Activated naive CD4-positive, alpha-beta T cell treated with anti-CD3 and anti-CD28 coated beads, Interleukin-2, amount 10 ng/mL, durations not matched to agents 7 days and 5 days (primary cell): ENCODE data around the gene TSPAN32.

ENCODE experiments used
- CTCF ChIA-PET: fragments of 350-600 bp; sonication (Branson Sonifier 250); formaldehyde crosslinking; loops from one replicate; lab custom pipeline; 2021; ENCODE audit warnings: antibody characterized with exemption; lab: Charles Lee
- DNase-seq: peaks from one replicate; pipeline ENCODE4 v3.0.0-alpha.2; 2020
- H3K27ac Mint-ChIP-seq: one replicate; pipeline ENCODE4 v1.8.0; 2021; ENCODE audit warnings: mild to moderate bottlenecking, moderate library complexity, mixed read lengths
- H3K27me3 Mint-ChIP-seq: one replicate; pipeline ENCODE4 v1.8.0; 2021; ENCODE audit warnings: mild to moderate bottlenecking, mixed read lengths
- H3K36me3 Mint-ChIP-seq: one replicate; pipeline ENCODE4 v1.8.0; 2021; ENCODE audit warnings: mixed read lengths
- H3K4me1 Mint-ChIP-seq: one replicate; pipeline ENCODE4 v1.8.0; 2021; ENCODE audit warnings: mixed read lengths
- H3K4me3 Mint-ChIP-seq: one replicate; pipeline ENCODE4 v1.8.0; 2021; ENCODE audit warnings: mild to moderate bottlenecking, moderate library complexity, mixed read lengths
- H3K9me3 Mint-ChIP-seq: one replicate; pipeline ENCODE4 v1.8.0; 2021; ENCODE audit warnings: mixed read lengths

TSPAN32 gene, protein sequence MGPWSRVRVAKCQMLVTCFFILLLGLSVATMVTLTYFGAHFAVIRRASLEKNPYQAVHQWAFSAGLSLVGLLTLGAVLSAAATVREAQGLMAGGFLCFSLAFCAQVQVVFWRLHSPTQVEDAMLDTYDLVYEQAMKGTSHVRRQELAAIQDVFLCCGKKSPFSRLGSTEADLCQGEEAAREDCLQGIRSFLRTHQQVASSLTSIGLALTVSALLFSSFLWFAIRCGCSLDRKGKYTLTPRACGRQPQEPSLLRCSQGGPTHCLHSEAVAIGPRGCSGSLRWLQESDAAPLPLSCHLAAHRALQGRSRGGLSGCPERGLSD

DNA sequence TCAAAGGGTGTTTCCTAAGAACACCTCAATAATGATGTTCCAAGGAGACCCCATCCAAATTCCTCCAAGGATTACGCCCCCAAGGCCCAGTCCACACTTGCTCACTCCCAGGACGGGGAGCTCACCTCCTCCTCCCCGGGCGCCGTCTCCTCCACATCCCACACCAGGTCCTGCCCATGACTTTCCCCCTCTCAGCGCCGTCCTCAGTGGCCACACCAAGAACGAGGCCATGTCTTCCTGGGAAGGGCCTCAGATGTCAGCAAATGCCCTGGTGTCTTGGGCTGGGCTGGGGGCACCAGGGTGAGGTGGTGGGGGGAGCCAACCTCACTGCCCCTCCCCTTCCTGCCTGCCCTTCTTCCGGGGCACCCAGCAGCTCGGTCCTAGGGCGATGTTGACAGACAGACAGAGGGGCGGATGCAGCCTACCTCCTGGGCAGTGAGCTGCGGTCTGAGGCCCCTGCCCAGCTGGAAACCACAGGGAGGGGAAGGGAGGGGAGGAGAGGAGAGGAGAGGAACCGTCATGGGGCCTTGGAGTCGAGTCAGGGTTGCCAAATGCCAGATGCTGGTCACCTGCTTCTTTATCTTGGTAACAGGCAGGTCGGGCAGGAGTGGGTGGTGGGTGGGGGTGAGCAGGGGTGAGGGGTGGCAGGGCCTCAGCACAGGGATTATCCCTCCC is at the start of gene TSPAN32, which contains the start of gene C11orf21:
TSPAN32 (plus strand) TSS at position 383 of the 675 bp plus-strand sequence; CDS start at position 520, 137 bp downstream.
C11orf21 (minus strand) TSS at position 288 of the 675 bp plus-strand sequence; CDS start at position 178, 110 bp downstream.
- CTCF ChIA-PET, result interaction anchor here (0.7 to 7.0 kb wide), 6 partner anchors 8 to 123 kb away, joined by 3 to 279 read pairs (median 10); partner anchors contain the start of gene TSSC4
- no peaks in the 10 kb centered on the region for H3K9me3 Mint-ChIP-seq
- peak; percentile 89 for DNase-seq
- H3K4me1 Mint-ChIP-seq, result peaks cover 57% of the 10 kb centered on the region
- H3K36me3 Mint-ChIP-seq, result peaks cover 30% of the 10 kb centered on the region
- H3K4me3 Mint-ChIP-seq, result peak within 1 kb of the TSS; percentile 100
- peak within 1 kb of the TSS; percentile 96 for H3K27ac Mint-ChIP-seq
- H3K27me3 Mint-ChIP-seq, result no peaks in the 10 kb centered on the region

DNA sequence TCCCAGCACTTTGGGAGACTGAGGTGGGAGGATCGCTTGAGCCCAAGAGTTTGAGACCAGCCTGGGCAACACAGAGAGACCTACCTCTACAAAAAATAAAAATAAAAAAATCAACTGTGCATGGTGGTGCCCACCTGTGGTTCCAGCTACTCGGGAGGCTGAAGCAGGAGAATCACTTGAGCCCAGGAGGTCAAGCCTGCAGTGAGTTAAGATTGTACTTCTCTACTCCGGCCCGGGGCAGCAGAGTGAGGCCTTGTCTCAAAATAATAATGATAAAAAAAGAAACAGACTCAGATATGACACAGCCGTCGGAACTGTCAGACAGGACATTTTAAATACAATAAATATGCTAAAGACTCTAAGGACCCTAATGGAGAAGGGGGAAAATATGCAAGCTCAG is 49.8 kb upstream of the TSPAN32 start:
- CTCF ChIA-PET, result interaction anchor here (0.6 kb wide), 1 partner anchor 104 kb away, joined by 3 read pairs; no protein-coding TSS in a partner anchor
- no peak overlapping the region for H3K27ac Mint-ChIP-seq

DNA sequence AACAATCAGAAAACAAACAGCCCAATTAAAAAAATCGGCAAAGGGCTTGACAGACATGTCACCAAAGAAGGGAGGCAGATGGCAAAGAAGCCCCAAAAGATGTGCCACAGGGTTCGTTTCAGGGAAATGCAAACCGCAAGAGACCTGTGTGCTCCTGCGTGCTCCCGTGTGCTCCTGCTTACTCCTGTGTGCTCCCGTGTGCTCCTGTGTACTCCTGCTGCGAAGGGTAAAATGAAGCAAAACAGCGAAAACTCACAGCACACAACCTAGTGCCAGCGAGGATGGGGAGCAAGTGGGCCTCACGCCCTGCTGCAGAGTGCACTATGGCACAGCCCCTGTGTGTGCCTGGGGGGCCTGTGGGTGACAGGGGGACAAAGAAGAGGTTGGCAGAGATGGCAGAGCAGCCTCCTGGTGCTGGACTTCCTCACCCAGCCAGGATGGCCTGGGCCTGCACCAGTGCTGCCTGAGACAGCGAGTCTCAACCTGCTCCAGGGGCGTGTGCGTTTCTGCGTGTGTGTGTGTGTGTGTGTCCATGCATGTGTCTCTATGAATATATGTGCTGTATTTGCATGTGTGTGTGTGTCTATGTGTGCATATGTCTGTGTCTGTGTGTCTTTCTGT is 45.4 kb upstream of the TSPAN32 start:
- CTCF ChIA-PET, result no interaction called here
- no peak overlapping the region for H3K27ac Mint-ChIP-seq
- H3K4me3 Mint-ChIP-seq, result no peak overlapping the region
- DNase-seq, result no peak
- peaks cover 9% of the 10 kb centered on the region for H3K27me3 Mint-ChIP-seq
- H3K36me3 Mint-ChIP-seq, result no peaks in the 10 kb centered on the region
- H3K9me3 Mint-ChIP-seq, result no peaks in the 10 kb centered on the region
- no peaks in the 10 kb centered on the region for H3K4me1 Mint-ChIP-seq

More for the DNA sequence above, 49.8 kb upstream of the TSPAN32 start:
- Mint-ChIP-seq H3K4me3 (no peak overlapping the region), H3K36me3 (no peaks in the 10 kb centered on the region), H3K27me3 (peaks cover 6% of the 10 kb centered on the region), H3K4me1 (no peaks in the 10 kb centered on the region), H3K9me3 (no peaks in the 10 kb centered on the region)
- no peak for DNase-seq

DNA sequence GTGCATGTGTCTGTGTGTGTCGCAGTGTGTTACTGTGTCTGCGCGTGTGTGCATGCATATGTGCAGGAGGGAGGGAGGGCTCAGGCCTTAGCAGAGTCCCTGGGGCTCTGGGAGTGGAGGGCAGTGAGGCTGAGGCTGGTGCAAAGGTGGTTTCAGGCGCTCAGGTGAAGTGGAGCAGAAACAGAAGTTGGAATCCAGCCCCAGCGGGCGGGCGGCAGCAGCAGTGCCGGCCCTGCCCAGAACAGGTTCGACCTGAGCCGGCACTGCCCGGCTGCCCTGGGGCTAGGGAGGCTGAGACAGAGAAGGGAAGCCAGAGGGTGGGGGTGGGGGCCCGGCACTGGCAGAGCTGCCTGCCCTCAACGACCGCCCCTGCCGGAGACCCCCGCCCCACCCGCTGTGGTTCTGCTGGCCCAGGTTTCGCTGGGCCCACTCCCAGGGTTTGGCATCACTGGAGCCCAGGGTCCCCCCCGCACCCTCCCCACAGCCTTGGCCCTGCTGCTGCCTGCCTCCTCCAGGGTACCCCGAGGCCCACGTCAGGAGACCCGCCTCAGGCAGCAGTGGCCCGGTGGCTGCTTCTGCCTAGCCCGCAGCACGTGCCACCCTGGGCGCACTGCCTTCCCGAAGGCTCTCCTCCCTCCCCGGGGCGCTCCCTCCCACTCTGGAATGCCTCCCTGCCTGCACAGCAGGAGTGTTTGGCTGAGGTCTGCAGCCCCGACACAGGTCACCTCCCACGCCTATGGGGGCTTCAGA is 44.7 kb upstream of the TSPAN32 start:
- H3K27ac Mint-ChIP-seq, result no peak overlapping the region
- no peak for DNase-seq
- no peaks in the 10 kb centered on the region for H3K36me3 Mint-ChIP-seq
- H3K27me3 Mint-ChIP-seq, result peaks cover 9% of the 10 kb centered on the region
- H3K4me3 Mint-ChIP-seq, result no peak overlapping the region
- CTCF ChIA-PET, result no interaction called here
- no peaks in the 10 kb centered on the region for H3K9me3 Mint-ChIP-seq
- H3K4me1 Mint-ChIP-seq, result no peaks in the 10 kb centered on the region

DNA sequence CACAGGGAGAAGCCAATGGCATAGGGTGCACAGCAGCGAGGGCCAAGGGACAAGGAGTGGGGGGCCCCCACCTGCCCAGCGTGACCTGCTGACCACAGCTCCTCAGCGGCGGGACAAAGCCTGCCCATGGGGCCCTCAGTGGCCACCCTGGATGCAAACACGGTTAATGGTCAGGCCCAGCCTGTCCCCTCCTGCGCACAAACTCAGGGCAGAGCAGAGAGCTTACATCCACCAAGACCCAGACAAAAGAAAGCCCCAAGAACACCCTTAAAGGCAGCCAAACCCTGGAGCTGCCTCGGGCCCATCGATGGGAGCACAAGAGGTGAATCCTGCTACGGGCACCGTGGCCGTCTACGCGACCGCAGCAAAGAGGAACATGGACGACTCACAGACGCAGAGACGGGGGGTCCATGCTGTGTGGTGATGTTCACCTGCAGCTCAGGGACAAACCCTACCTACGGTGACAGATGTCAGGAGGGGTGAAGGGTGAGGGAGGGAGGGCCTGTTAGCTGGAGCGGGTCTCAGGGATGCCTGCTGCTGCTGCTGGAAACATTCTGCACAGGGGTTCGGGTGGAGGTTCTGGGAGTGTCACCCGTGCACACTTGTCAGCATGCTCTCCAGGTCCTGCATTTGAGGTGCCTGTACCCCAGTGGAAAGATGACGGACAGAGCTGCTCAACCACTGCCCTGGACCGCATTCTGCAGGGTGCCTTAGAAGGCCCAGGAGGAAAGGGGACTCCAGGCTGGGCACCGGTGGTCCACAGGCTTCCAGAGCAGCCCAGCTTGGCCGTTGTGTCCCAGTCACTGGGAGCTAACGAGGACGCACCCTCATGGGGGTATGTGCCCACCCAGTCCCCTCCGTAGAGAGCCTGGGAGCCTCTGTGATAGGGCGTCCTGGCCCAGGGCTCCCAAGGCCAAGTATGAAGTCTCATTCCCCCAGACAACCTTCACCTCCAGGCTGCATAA is 43.0 kb upstream of the TSPAN32 start:
- Mint-ChIP-seq H3K9me3 (no peaks in the 10 kb centered on the region), H3K36me3 (no peaks in the 10 kb centered on the region), H3K4me3 (no peak overlapping the region), H3K27ac (no peak overlapping the region), H3K27me3 (peaks cover 13% of the 10 kb centered on the region), H3K4me1 (no peaks in the 10 kb centered on the region)
- no peak for DNase-seq
- CTCF ChIA-PET, result no interaction called here

DNA sequence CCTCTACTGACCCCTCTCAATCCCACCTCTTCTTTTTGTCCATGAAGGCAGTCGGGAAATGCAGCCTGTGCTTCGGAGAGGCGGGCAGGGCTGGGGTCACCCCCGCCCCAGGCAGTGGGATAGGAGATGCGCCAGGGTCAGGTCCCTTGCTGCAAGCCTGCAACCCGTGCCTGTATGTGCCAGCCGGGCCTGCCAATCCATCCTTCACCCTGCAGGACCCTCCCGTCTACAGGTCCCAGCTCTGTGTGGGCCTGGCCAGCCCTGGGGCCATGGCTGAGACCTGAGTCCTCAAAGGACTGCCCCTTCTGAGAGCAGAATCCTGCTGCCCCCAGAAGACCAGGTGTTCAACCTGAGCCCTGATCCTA is 42.4 kb upstream of the TSPAN32 start:
- CTCF ChIA-PET, result no interaction called here
- Mint-ChIP-seq H3K36me3 (no peaks in the 10 kb centered on the region), H3K27me3 (peaks cover 13% of the 10 kb centered on the region)

DNA sequence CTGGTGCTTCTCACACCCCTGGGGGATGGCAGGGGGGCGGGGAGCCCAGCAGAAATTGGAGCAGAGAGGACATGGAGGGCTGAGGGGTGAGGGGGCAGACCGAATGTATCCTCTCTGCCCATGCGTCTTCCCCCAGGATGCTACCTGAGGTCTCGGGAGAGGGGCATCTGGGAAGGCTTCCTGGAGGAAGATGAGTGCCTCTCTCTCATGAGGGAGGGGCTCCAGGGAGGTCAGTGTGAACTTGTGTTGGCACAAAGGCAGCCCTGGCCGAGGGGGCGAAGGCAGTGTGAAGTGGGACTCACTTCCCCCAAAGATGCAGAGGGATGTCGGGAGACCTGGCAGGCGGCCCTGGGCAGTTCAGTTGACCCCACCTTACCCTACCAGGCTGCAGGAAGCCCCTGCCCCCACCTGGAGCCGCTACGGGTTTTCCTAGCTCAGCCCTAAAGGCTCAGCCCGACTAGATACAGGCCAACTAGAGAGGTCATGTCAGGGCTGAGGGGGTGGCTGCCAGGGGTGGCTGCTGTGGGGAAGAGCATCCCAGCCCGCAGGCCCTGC is 41.8 kb upstream of the TSPAN32 start:
- no peaks in the 10 kb centered on the region for H3K36me3 Mint-ChIP-seq
- no peak overlapping the region for H3K27ac Mint-ChIP-seq
- no peaks in the 10 kb centered on the region for H3K9me3 Mint-ChIP-seq
- H3K4me3 Mint-ChIP-seq, result no peak overlapping the region
- peaks cover 13% of the 10 kb centered on the region for H3K27me3 Mint-ChIP-seq
- DNase-seq, result no peak
- H3K4me1 Mint-ChIP-seq, result no peaks in the 10 kb centered on the region
- CTCF ChIA-PET, result no interaction called here

More for the DNA sequence above, 42.4 kb upstream of the TSPAN32 start:
- H3K4me3 Mint-ChIP-seq, result no peak overlapping the region
- no peaks in the 10 kb centered on the region for H3K9me3 Mint-ChIP-seq
- no peak overlapping the region for H3K27ac Mint-ChIP-seq
- DNase-seq, result no peak
- H3K4me1 Mint-ChIP-seq, result no peaks in the 10 kb centered on the region

DNA sequence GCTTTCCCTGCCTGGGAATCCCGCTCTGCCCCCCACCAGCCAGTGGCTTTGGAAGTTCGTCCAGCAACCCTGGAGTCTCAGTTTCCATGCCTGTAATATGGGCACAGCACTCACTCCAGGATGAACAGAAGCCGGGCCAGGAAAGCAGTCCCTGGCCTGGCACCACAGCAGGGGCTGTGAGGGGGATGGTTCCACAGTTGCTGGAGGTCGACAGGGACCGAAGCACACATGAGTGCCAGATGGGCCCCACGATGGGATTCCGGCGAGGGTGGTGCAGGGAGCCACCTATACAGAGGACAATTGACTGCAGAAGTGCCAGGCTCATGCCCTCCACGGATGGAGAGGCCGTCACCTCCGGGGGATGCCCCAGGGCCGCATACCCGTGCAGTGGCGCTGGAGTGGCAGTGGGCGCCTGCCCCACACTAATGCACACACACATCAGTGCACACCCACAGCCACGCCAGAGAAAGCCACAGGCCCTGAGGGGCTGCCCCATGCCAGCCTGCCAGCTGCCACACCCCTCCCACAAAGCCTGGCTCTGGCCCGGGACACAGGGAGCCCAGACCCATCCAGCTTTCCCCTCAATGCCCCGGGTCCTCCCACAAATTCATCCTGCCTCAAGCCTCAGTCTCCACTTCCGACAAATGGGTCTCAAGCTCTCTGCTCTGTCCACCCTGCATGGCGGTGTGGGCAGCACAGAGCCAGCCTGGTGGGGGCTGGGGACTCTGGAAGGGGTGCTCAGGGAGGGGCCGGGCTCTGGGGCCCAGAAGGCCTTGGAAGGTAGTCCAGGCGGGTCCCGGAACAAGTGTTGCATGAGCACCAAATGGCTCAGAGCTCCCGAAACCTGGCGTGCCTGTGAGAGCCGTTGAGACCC is 41.1 kb upstream of the TSPAN32 start:
- no peak overlapping the region for H3K27ac Mint-ChIP-seq
- peaks cover 6% of the 10 kb centered on the region for H3K4me1 Mint-ChIP-seq
- CTCF ChIA-PET, result no interaction called here
- no peaks in the 10 kb centered on the region for H3K9me3 Mint-ChIP-seq
- no peaks in the 10 kb centered on the region for H3K36me3 Mint-ChIP-seq
- no peak for DNase-seq
- H3K27me3 Mint-ChIP-seq, result peaks cover 18% of the 10 kb centered on the region
- no peak overlapping the region for H3K4me3 Mint-ChIP-seq

DNA sequence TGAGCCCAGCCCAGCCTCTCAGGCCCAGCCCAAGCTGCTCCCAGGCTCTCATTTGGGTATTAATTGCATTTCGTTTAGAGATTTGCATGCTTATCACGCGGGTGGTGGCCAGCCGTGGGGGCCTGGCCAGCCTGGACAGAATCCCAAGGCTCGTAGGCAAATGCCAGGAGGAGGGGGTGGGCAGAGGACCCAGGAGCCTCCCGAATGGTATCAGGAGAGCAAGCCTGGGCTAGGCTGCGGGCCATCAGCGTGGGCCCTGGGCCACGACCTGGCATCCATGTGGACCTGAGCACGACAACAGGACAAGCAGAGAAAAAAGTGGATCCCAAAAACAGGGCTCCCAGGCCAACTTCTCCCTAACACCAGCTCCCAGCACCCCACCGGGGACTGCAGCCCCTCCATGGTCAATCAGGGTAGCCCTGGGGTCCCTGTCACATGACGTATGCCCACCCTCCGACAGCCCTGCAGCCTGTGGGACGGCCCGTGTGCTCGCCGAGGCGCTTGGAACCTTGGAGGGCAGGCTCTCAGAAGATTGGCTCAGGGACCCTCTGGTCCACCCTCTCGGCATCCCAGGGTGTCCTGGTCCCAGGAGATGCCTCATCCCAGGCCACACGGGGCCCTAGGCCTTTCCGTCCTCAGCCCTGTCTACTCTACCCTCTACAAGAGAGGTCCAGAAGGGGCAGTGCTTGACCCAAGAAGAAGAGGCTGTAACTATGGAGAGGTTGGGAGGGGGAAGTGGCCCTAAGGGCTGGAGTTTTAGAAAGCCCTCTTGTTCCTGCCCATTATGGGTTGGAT is 40.2 kb upstream of the TSPAN32 start:
- no peak overlapping the region for H3K27ac Mint-ChIP-seq
- H3K4me1 Mint-ChIP-seq, result peaks cover 15% of the 10 kb centered on the region
- H3K4me3 Mint-ChIP-seq, result no peak overlapping the region
- no peaks in the 10 kb centered on the region for H3K9me3 Mint-ChIP-seq
- H3K27me3 Mint-ChIP-seq, result peaks cover 27% of the 10 kb centered on the region
- CTCF ChIA-PET, result no interaction called here
- DNase-seq, result no peak
- H3K36me3 Mint-ChIP-seq, result no peaks in the 10 kb centered on the region

DNA sequence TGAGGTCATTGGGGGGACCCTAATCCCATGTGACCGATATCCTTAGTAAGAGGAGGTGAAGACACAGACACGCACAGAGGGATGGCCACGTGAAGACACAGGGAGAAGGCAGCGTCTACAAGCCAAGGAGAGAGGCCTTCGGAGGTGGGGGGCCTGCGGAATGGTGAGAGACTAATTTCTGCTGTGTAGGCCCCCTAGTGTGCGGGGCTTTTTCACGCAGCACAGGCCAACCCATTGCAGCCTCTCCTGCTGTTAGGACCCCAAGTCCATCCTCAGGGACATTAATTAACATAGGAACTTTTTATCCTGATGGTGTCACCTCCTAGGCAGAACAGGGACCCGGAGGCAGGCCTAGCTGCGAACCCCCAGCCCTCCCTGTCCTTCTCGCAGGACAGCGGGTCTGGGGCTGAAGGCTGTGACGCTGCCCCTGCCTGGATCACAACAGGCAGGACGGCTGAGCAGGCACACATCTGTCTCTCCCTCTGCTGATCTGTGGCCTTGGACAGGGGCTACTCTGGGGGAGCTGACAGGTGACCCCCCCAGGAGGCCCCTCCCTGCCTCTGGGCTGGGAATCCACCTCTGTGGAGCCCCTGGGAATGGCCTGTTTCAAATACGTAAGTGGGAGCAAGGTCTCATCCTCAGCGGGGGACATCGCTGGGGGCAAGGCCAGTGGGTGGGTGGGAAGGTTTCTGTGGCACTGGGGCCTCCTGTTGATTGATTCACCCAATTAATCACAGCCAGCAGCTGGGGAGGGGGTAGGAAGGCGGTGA is 39.3 kb upstream of the TSPAN32 start:
- Mint-ChIP-seq H3K4me3 (no peak overlapping the region), H3K36me3 (no peaks in the 10 kb centered on the region), H3K27ac (no peak overlapping the region), H3K9me3 (no peaks in the 10 kb centered on the region), H3K27me3 (peaks cover 33% of the 10 kb centered on the region), H3K4me1 (peaks cover 17% of the 10 kb centered on the region)
- DNase-seq, result no peak
- CTCF ChIA-PET, result no interaction called here

DNA sequence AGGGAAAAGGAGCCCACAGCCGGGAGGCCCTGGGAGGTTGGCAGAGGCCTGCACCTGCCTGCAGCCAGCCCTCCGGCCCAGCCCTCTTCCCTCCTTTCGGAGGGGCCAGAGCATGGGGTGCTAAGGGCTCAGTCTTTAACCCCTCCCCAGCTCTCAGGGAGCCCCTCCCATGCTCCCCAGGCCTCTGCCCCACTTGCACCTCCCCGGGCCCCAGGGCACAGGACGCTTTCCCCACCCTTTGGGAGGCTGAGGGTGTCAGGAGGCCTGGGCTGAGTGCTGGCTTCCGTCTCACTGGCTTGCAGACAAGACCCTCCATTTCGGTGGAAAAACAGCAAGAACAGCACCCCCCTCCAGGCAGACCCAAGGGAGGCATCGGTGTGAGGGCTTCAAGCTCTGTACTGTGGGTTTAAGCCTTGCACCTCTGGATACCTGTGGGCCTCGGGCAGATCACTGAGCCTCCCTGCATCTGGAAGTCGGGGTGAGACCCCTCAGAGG is 38.7 kb upstream of the TSPAN32 start:
- Mint-ChIP-seq H3K36me3 (no peaks in the 10 kb centered on the region), H3K4me3 (no peak overlapping the region), H3K27ac (no peak overlapping the region), H3K27me3 (peaks cover 40% of the 10 kb centered on the region), H3K4me1 (peaks cover 20% of the 10 kb centered on the region), H3K9me3 (no peaks in the 10 kb centered on the region)
- CTCF ChIA-PET, result no interaction called here
- no peak for DNase-seq
